Prostate gland (tissue), 2 donors: ENCODE measurements around the gene ADH4.

Source experiments
- POLR2AphosphoS5 ChIP-seq: sonication (generic); formaldehyde crosslinking; IDR thresholded peaks from one replicate; pipeline ENCODE4 v1.6.1; 2017; ENCODE audit warnings: antibody characterized with exemption
- TF ChIP-seq, protein P1 (sequence below), 4 experiments: fragments of 200-600 bp in 2 of 4; fragments of 450-650 bp in 2 of 4; sonication (generic) in 2 of 4; IDR thresholded peaks; 1 replicate in 3 of 4; 2 replicates in 1 of 4; pipeline ENCODE4 v1.5.1; 2016 to 2019; ENCODE audit warnings: antibody characterized with exemption in 4 of 4, mild to moderate bottlenecking in 2 of 4, moderate library complexity in 2 of 4

DNA sequence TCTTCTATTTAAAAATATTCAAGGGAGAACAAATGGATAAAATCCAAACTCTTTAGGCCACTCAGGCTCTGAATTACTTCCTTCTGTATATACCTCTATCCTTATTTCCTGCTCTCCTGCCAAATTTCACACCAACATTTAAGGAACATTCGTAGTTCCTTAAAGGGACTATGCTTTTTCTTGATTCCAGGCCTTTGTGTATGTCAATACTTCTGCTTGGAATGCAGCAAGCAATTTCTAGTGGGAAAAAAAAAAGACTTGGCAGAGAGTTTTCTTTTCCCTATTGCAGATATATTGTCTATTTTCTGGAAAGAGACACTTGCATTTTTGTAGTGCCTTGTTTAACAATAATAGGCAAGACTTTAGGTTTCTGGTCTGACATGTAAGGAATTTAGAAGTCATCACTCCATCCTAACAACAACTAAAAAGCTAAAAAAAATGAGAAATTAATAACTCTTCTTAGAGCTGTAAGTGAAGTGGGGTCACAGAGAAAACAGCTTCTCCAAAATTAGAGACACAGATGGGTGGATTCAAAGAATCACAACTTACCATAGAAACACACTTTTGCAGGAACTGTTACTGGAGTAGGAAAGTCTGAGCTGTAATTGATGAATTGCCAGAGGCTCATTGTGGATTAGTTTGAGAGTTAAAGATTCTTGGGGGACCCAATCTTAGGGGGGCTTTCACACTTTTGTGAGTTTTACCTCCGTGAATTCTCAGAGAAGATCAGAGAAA is 53.4 kb downstream of the ADH4 start:
- no peak for TF ChIP-seq POLR2AphosphoS5
- TF ChIP-seq, protein P1, sequence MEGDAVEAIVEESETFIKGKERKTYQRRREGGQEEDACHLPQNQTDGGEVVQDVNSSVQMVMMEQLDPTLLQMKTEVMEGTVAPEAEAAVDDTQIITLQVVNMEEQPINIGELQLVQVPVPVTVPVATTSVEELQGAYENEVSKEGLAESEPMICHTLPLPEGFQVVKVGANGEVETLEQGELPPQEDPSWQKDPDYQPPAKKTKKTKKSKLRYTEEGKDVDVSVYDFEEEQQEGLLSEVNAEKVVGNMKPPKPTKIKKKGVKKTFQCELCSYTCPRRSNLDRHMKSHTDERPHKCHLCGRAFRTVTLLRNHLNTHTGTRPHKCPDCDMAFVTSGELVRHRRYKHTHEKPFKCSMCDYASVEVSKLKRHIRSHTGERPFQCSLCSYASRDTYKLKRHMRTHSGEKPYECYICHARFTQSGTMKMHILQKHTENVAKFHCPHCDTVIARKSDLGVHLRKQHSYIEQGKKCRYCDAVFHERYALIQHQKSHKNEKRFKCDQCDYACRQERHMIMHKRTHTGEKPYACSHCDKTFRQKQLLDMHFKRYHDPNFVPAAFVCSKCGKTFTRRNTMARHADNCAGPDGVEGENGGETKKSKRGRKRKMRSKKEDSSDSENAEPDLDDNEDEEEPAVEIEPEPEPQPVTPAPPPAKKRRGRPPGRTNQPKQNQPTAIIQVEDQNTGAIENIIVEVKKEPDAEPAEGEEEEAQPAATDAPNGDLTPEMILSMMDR (IDR thresholded peaks at IDR 0.05), result no peak
